GM06990 (cell line): ENCODE measurements around the gene EFR3B.

Experiments
- DNase-seq: peaks from one replicate; pipeline ENCODE4 v3.0.0-alpha.2; 2011; ENCODE audit not compliant: insufficient read length; ENCODE audit errors: extremely low read depth
- H3K27me3 ChIP-seq: replicated peaks from 2 replicates; pipeline ENCODE4 v1.6.0; 2011; ENCODE audit warnings: low read length; ENCODE audit not compliant: control insufficient read depth, insufficient read depth
- H3K36me3 ChIP-seq: 2 replicates; pipeline ENCODE4 v1.5.1; 2011; ENCODE audit warnings: low read length; ENCODE audit not compliant: control insufficient read depth, insufficient read depth
- H3K4me3 ChIP-seq: replicated peaks from 2 replicates; pipeline ENCODE4 v1.5.1; 2011; ENCODE audit warnings: low read depth, mild to moderate bottlenecking, control low read depth, low read length
- TF ChIP-seq, protein P1 (sequence below): IDR thresholded peaks from 2 replicates; pipeline ENCODE4 v1.5.1; 2011; ENCODE audit warnings: low read length, control low read depth, mild to moderate bottlenecking, inconsistent platforms; ENCODE audit not compliant: insufficient read depth, poor library complexity, severe bottlenecking

The EFR3B gene

DNA sequence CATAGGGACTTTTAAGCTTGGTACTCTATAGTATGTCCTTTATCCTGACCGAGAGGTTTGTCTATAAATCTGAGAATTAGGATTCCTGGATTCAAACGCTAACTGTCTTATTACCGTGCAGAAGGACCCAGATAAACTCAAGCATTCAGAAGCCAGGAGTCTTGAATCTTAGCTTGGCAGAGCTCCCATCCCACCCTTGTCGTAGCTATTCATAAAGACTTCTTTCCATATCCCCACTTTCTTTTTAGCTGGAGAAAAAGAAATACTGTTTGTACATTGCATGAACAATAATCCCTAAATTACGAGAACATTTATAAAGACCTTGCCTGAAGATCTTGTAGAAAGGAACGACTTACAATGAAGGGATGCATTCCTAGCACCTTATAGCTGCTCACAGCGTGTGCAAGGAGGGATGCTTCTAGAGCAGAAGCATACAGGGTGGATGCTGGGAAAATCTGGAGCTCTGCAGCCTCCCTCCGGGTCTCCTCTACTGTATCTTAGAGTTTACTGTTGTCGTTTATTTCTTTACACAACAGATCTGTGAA lies 13.6 kb downstream of the EFR3B start:
- no peak for DNase-seq

GRCh38 chr2:25056098-25056821 lies 14.4 kb downstream of the EFR3B start:
- no peak for DNase-seq
- no peak overlapping the region for H3K4me3 ChIP-seq

More for the DNA sequence above, 13.6 kb downstream of the EFR3B start:
- Histone ChIP-seq H3K36me3 (no peaks in the 10 kb centered on the region), H3K4me3 (no peak overlapping the region), H3K27me3 (no peaks in the 10 kb centered on the region)
- TF ChIP-seq, protein P1, sequence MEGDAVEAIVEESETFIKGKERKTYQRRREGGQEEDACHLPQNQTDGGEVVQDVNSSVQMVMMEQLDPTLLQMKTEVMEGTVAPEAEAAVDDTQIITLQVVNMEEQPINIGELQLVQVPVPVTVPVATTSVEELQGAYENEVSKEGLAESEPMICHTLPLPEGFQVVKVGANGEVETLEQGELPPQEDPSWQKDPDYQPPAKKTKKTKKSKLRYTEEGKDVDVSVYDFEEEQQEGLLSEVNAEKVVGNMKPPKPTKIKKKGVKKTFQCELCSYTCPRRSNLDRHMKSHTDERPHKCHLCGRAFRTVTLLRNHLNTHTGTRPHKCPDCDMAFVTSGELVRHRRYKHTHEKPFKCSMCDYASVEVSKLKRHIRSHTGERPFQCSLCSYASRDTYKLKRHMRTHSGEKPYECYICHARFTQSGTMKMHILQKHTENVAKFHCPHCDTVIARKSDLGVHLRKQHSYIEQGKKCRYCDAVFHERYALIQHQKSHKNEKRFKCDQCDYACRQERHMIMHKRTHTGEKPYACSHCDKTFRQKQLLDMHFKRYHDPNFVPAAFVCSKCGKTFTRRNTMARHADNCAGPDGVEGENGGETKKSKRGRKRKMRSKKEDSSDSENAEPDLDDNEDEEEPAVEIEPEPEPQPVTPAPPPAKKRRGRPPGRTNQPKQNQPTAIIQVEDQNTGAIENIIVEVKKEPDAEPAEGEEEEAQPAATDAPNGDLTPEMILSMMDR = no peak

GRCh38 chr2:25062511-25062917 lies 20.6 kb downstream of the EFR3B start:
- DNase-seq = no peak
- no peaks in the 10 kb centered on the region for H3K27me3 ChIP-seq
- TF ChIP-seq, protein P1 = no peak
- no peaks in the 10 kb centered on the region for H3K36me3 ChIP-seq
- H3K4me3 ChIP-seq = no peak overlapping the region

More at GRCh38 chr2:25056098-25056821, 14.4 kb downstream of the EFR3B start:
- TF ChIP-seq, protein P1 = no peak
- H3K36me3 ChIP-seq = no peaks in the 10 kb centered on the region
- H3K27me3 ChIP-seq = no peaks in the 10 kb centered on the region

DNA sequence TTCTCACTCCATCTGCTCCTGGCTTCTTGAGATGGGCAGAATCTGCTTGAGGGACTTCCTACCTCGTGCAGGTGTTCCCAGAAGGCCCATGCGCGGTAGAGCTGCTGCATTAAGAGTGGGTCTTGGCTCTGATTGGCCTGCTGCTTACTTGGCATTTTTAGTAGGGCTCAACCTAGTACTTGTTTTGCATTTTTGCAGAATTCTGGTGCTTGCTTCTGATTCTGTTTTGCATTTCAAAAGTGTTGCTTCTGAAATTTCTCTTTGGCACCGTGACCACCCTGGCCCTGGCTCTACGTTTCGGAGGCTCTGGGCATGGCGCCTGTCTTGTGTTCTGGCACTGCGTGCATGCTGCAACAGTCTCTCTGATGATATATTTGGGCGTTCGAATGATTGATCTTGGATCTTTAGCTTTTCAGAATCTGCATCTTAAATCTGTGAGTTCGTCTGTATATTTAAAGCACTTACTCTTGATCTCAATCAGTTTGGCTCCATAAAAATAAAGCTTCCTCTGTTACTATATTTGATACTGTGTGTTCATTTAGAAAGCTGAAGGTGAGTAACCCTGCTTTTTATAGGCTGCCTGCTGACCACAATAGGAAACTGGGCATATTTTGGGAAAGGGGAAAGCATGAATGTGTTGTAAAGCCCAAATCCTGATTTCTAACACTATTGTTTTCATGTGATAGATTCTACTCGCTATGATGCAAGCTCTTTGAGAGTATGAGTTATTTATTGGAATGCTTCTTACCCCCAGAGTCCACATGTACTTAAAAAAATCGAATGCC lies 22.2 kb downstream of the EFR3B start:
- TF ChIP-seq, protein P1 = no peak
- no peaks in the 10 kb centered on the region for H3K36me3 ChIP-seq
- peak overlapping the region; percentile 34 for H3K4me3 ChIP-seq
- peak; percentile 25 for DNase-seq
- H3K27me3 ChIP-seq = no peaks in the 10 kb centered on the region

DNA sequence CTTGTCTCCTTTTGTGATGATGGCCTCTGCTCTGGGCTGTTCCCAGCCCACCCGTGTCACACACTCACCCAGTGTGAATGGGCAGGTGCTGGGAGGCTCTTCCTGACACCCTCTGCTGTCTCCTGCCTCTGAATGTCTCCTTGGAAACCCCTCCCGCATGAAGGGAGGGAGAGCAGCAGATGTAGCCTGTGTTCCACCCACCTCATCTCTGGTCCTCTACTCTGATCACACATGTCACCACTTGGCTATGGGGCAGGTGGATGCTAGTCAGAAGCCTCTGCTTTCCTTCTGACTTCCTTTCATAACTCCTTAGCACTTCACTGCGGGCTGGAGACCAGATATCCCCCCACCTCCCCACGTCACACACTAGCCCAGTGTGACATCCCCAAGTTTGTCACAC lies 23.9 kb downstream of the EFR3B start:
- Histone ChIP-seq H3K4me3 (no peak overlapping the region), H3K27me3 (no peaks in the 10 kb centered on the region), H3K36me3 (no peaks in the 10 kb centered on the region)
- TF ChIP-seq, protein P1 = no peak
- no peak for DNase-seq
